ENCODE results near the gene CDC7. TPM values are rescaled to one million over a fixed set of nuclear protein-coding genes. Genes with fewer than 3 reads are reported as not detected.
"Not testable (repeated sequence)": the region's sequence is repeated elsewhere in the genome, so short reads cannot be mapped to it uniquely, and the experiment has no call there.

The CDC7 gene
- total RNA-seq, 2 experiments from 2014 or later: 35.8 to 54.5 TPM

DNA sequence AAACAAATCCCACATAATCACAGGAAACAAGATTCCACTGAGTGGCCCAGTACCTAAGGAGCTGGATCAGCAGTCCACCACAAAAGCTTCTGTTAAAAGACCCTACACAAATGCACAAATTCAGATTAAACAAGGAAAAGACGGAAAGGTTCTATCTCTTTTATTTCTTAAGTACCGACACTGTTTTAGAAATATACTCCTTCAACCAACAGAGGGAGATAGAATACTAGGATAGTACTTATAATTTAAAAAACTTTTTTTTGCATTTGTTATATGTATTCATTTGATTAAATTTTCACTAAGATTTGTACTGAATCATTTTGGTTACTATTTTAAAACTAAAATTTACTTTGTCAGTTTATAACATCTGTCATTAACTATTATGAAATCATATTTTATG is 12.5 kb downstream of the CDC7 start:
- POLR2A ChIA-PET: interaction anchor here (0.7 to 4.5 kb wide), 4 partner anchors 10 to 466 kb away, joined by 3 to 33 read pairs (median 13); no protein-coding TSS in a partner anchor
- peaks cover 14% of the 10 kb centered on the region; the same call in 1 of the 2 replicates for H3K79me2 ChIP-seq (ENCODE audit: insufficient read depth, low read depth, low read length)

GRCh38 chr1:91513706-91514105 is 13.1 kb downstream of the CDC7 start:
- DNase-seq (ENCODE audit: low spot score): no peak
- H3K4me3 ChIP-seq (ENCODE audit: low read depth, low read length, poor library complexity, severe bottlenecking): no peak overlapping the region
- no TSS peak for BruUV-seq (replicated peaks)
- H3K27ac ChIP-seq (ENCODE audit: low read depth, low read length, poor library complexity, severe bottlenecking): no peak overlapping the region
- peaks cover 99% of the 10 kb centered on the region for H3K36me3 ChIP-seq (ENCODE audit: insufficient read depth, low read length)
- CTCF ChIA-PET (ENCODE audit: unreplicated experiment): no interaction called here
- TF ChIP-seq, protein P1, sequence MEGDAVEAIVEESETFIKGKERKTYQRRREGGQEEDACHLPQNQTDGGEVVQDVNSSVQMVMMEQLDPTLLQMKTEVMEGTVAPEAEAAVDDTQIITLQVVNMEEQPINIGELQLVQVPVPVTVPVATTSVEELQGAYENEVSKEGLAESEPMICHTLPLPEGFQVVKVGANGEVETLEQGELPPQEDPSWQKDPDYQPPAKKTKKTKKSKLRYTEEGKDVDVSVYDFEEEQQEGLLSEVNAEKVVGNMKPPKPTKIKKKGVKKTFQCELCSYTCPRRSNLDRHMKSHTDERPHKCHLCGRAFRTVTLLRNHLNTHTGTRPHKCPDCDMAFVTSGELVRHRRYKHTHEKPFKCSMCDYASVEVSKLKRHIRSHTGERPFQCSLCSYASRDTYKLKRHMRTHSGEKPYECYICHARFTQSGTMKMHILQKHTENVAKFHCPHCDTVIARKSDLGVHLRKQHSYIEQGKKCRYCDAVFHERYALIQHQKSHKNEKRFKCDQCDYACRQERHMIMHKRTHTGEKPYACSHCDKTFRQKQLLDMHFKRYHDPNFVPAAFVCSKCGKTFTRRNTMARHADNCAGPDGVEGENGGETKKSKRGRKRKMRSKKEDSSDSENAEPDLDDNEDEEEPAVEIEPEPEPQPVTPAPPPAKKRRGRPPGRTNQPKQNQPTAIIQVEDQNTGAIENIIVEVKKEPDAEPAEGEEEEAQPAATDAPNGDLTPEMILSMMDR (conservative IDR thresholded peaks at IDR 0.05; ENCODE audit: low read length): no peak
- TF ChIP-seq EZH2phosphoT487 (IDR thresholded peaks at IDR 0.05; ENCODE audit: borderline replicate concordance, low read depth, low read length): no peak
- H3K4me1 ChIP-seq (ENCODE audit: insufficient read depth, low read length, poor library complexity, severe bottlenecking): no peaks in the 10 kb centered on the region
- H2AFZ ChIP-seq (ENCODE audit: low read length): no peak overlapping the region
- H3K9me3 ChIP-seq (ENCODE audit: low read length): no peaks in the 10 kb centered on the region
- H3K9me2 ChIP-seq (ENCODE audit: insufficient read depth, low read length): no peaks in the 10 kb centered on the region
- intact Hi-C loops (cut with micrococcal nuclease; ENCODE audit: unreplicated experiment): loop anchor here (5.0 kb wide), 1 partner anchor 414 kb away; no protein-coding TSS in a partner anchor
- H3K79me2 ChIP-seq (ENCODE audit: insufficient read depth, low read depth, low read length): peaks cover 8% of the 10 kb centered on the region; the same call in 1 of the 2 replicates
- 0 out of 2 replicates have a peak, but pooled peaks cover 3% of the 10 kb centered on the region for H4K20me1 ChIP-seq (ENCODE audit: insufficient read depth, low read length)
- POLR2A ChIA-PET: interaction anchor here (0.9 to 4.5 kb wide), 3 partner anchors 11 to 102 kb away, joined by 3 to 33 read pairs (median 22); no protein-coding TSS in a partner anchor
- no peak overlapping the region for H3K4me2 ChIP-seq (ENCODE audit: low read length)

More for the DNA sequence above, 12.5 kb downstream of the CDC7 start:
- Histone ChIP-seq H3K4me1 (ENCODE audit: insufficient read depth, low read length, poor library complexity, severe bottlenecking) (no peaks in the 10 kb centered on the region), H3K4me2 (ENCODE audit: low read length) (no peak overlapping the region), H4K20me1 (ENCODE audit: insufficient read depth, low read length) (0 out of 2 replicates have a peak, but pooled peaks cover 3% of the 10 kb centered on the region), H3K9me3 (ENCODE audit: low read length) (no peaks in the 10 kb centered on the region), H3K36me3 (ENCODE audit: insufficient read depth, low read length) (peaks cover 99% of the 10 kb centered on the region), H3K9me2 (ENCODE audit: insufficient read depth, low read length) (no peaks in the 10 kb centered on the region), H3K4me3 (ENCODE audit: low read depth, low read length, poor library complexity, severe bottlenecking) (no peak overlapping the region), H2AFZ (ENCODE audit: low read length) (no peak overlapping the region), H3K27ac (ENCODE audit: low read depth, low read length, poor library complexity, severe bottlenecking) (no peak overlapping the region)
- TF ChIP-seq, protein P1 (conservative IDR thresholded peaks at IDR 0.05; ENCODE audit: low read length): 0 out of 2 replicates have a peak, but pooled peaks have one; percentile 28
- no peak for TF ChIP-seq EZH2phosphoT487 (IDR thresholded peaks at IDR 0.05; ENCODE audit: borderline replicate concordance, low read depth, low read length)
- intact Hi-C loops (cut with micrococcal nuclease; ENCODE audit: unreplicated experiment): loop anchor here (5.0 kb wide), 1 partner anchor 414 kb away; no protein-coding TSS in a partner anchor
- no peak for DNase-seq (ENCODE audit: low spot score)
- no TSS peak for BruUV-seq (replicated peaks)
- CTCF ChIA-PET (ENCODE audit: unreplicated experiment): no interaction called here

GRCh38 chr1:91515994-91516393 is 15.3 kb downstream of the CDC7 start:
- no TSS peak for BruUV-seq (replicated peaks)
- Histone ChIP-seq H3K9me2 (ENCODE audit: insufficient read depth, low read length) (no peaks in the 10 kb centered on the region), H3K4me2 (ENCODE audit: low read length) (no peak overlapping the region), H3K36me3 (ENCODE audit: insufficient read depth, low read length) (peaks cover 94% of the 10 kb centered on the region), H3K27ac (ENCODE audit: low read depth, low read length, poor library complexity, severe bottlenecking) (no peak overlapping the region), H3K9me3 (ENCODE audit: low read length) (no peaks in the 10 kb centered on the region), H3K79me2 (ENCODE audit: insufficient read depth, low read depth, low read length) (peaks cover 7% of the 10 kb centered on the region; the same call in 1 of the 2 replicates), H3K4me1 (ENCODE audit: insufficient read depth, low read length, poor library complexity, severe bottlenecking) (no peaks in the 10 kb centered on the region), H2AFZ (ENCODE audit: low read length) (no peak overlapping the region), H3K4me3 (ENCODE audit: low read depth, low read length, poor library complexity, severe bottlenecking) (no peak overlapping the region), H4K20me1 (ENCODE audit: insufficient read depth, low read length) (no peaks in the 10 kb centered on the region)
- intact Hi-C loops (cut with micrococcal nuclease; ENCODE audit: unreplicated experiment): no loop called here
- ChIA-PET CTCF (ENCODE audit: unreplicated experiment) (no interaction called here), POLR2A (no interaction called here)
- no peak for TF ChIP-seq EZH2phosphoT487 (IDR thresholded peaks at IDR 0.05; ENCODE audit: borderline replicate concordance, low read depth, low read length)
- TF ChIP-seq, protein P1 (conservative IDR thresholded peaks at IDR 0.05; ENCODE audit: low read length): no peak
- no peak for DNase-seq (ENCODE audit: low spot score)

DNA sequence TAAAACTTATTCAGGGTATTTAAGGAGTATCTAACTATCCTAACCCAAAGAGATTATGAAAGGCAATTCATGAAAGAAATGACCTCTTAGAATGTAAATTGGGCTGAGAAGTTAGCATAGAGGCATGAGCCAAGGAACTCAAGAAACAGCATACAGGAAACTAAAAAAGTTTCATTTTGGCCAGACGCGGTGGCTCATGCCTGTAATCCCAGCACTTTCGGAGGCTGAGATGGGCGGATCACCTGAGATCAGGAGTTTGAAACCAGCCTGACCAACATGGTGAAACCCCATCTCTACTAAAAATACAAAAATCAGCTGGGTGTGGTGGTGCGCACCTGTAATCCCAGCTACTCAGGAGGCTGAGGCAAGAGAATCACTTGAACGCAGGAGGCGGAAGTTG is 16.0 kb downstream of the CDC7 start:
- H4K20me1 ChIP-seq (ENCODE audit: insufficient read depth, low read length); H3K9me3 ChIP-seq (ENCODE audit: low read length); H3K9me2 ChIP-seq (ENCODE audit: insufficient read depth, low read length); H3K4me2 ChIP-seq (ENCODE audit: low read length); CTCF ChIA-PET (ENCODE audit: unreplicated experiment); DNase-seq (ENCODE audit: low spot score); H2AFZ ChIP-seq (ENCODE audit: low read length); BruUV-seq (replicated peaks); H3K79me2 ChIP-seq (ENCODE audit: insufficient read depth, low read depth, low read length); H3K27ac ChIP-seq (ENCODE audit: low read depth, low read length, poor library complexity, severe bottlenecking); intact Hi-C loops (cut with micrococcal nuclease; ENCODE audit: unreplicated experiment); H3K4me1 ChIP-seq (ENCODE audit: insufficient read depth, low read length, poor library complexity, severe bottlenecking); H3K4me3 ChIP-seq (ENCODE audit: low read depth, low read length, poor library complexity, severe bottlenecking): not testable (repeated sequence)
- POLR2A ChIA-PET: interaction anchor here (0.5 kb wide), 1 partner anchor 1280 kb away, joined by 3 read pairs; no protein-coding TSS in a partner anchor
- peaks cover 94% of the 10 kb centered on the region for H3K36me3 ChIP-seq (ENCODE audit: insufficient read depth, low read length)

Measured in OCI-LY7 (cell line).